Stimulated activated CD8-positive, alpha-beta memory T cell treated with anti-CD3 and anti-CD28 coated beads, Interleukin-7, amount 100 ng/mL, for 1 hour (primary cell): ENCODE data around the gene FBXO10.

Experiments
- DNase-seq, 2 donors: peaks; one replicate each; pipeline ENCODE4 v3.0.0-alpha.2; 2020; ENCODE audit warnings: low read depth in 2 of 2

The FBXO10 gene

GRCh38 chr9:37593883-37594448 lies 17.8 kb upstream of the FBXO10 start:
- DNase-seq, result no peak

DNA sequence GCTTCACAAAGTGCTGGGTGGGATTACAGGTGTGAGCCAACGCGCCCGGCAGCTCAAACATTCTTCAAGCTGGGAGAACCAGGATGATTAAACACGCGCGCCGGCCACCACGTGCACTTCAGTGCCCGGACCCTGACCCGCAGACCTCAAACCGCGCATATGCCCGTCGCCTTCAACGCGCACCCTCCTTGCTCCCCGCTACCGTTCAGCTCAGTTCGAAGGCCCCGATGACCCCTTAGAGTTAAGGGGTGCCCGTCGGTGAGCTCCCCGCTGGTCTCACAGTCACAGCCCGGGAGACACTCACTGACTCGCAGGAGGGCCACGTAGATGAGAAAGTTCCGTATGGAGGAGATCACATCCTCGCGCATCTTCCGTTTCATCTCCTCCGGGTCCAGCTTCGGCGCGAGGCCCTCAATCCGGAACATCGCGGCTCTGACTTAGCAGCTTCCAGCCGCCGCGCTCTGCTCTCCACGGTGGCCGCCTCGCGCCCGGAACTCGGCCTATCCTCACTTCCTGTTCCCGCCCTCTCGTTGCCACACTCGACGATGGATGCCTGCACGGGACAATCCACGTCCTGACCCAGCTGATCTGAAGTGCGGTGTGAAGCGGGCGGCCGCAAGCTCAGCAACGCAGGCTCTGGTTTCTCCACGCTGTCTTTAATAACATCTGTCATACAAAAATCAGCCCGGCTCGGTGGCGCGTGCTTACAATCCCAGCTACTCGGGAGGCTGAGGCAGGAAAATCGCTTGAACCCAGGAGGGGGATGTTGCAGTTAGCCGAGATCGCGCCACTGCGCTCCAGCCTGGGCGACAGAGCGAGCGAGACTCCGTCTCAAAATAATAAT lies 16.1 kb upstream of the FBXO10 start, which contains the start of gene TOMM5:
TOMM5 (minus strand) TSS at position 490 of the 844 bp plus-strand sequence; CDS start at position 425, 65 bp downstream.
- DNase-seq, result peak; percentile 78

DNA sequence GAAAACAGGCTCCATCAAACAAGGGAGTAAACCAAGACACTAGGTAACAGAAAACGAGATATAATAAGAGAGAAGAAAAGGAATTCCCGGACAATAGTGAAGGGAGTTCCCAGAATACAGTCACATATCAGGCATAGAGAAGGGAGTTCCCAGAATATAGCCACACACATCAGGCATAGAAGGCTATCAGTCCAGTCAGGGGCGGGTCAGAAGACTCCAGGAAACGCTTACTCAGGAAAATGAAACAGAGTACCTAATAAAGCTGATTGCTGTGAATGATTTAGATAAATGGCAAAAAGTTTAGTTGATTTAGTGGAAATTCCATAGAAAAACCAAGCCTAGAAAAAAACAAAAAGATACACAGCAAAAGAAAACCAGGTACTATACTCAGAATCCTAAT lies 11.3 kb upstream of the FBXO10 start:
- no peak for DNase-seq

DNA sequence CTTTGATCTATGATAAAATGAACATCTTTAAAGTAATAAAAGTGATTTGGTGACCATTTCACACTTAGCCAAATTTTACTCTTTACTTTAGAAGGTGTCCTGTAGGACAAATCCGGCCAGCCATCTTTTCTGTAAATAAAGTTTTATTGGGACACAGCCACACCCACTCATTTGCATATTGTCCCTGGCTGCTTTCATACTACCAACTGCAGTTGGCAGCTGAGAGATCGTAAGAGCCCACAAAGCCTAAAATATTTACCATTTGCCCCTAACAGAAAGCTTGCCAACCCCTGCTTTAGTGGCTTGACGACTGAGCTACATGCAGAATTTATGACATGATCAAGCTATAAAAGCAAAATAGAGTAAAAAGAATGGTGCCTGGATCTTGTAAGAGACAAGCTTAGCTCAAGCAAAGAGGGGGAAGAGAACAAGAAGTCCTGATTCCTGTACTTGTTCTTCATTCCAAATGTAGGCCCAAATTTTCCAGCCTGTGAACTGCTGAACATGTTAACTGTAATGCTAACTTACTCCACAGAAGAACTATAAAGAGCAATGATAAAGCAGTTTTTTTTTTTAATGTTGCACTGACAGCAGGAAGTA lies 7.4 kb upstream of the FBXO10 start:
- DNase-seq, result no peak

DNA sequence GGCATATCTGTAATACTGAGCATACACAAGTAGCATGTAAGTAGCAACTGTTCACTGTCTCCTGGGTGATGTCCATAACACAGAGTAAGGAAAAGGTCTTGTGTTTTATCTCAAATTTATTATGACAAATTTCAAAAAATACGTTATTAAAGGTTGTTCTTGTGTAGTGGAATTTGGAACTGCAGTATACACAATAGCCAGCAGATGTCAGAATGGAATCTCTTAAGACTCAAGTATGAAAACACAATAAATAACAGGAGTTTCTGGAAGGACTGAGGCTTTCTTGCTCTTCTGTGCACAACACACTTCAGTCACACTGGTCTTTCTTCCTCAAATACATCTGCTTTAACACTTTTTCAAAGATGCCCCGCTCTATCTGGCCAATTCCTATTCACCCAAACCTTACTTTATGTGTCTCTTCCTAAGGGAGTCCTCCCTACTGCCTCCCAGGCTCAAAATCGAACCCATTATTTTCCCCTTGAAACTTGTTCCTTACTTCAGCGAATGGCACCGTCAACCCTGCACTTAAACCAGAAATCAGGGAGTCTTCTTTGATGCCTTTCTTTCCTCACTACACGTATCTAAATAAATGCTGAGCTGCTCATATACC lies 6.5 kb upstream of the FBXO10 start:
- no peak for DNase-seq

GRCh38 chr9:37575511-37575914 lies 667 bp downstream of the FBXO10 start:
- no peak for DNase-seq

- no peak for DNase-seq
Observed at GRCh38 chr9:37575001-37575400, 1.2 kb downstream of the FBXO10 start.

- no peak for DNase-seq
Observed at GRCh38 chr9:37574241-37574721, 1.9 kb downstream of the FBXO10 start.

GRCh38 chr9:37571282-37571681 lies 4.9 kb downstream of the FBXO10 start:
- no peak for DNase-seq

GRCh38 chr9:37566716-37567115 lies 9.5 kb downstream of the FBXO10 start:
- no peak for DNase-seq

GRCh38 chr9:37565661-37566618 lies 10.2 kb downstream of the FBXO10 start:
- no peak for DNase-seq

DNA sequence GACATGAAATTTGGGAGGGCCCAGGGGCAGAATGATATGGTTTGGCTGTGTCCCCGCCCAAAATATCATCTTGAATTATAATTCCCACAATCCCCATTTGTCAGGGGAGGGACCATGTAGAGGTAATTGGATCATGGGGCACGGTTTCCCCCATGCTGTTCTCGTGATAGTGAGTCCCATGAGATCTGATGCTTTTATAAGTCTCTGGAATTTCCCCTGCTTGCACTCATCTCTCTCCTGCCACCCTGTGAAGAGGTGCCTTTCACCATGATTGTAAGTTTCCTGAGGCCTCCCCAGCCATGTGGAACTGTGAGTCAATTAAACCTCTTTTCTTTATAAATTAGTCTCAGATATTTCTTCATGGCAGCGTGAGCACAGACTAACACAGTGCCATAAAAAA lies 11.3 kb downstream of the FBXO10 start:
- no peak for DNase-seq

GRCh38 chr9:37563806-37564513 lies 12.2 kb downstream of the FBXO10 start:
- no peak for DNase-seq

DNA sequence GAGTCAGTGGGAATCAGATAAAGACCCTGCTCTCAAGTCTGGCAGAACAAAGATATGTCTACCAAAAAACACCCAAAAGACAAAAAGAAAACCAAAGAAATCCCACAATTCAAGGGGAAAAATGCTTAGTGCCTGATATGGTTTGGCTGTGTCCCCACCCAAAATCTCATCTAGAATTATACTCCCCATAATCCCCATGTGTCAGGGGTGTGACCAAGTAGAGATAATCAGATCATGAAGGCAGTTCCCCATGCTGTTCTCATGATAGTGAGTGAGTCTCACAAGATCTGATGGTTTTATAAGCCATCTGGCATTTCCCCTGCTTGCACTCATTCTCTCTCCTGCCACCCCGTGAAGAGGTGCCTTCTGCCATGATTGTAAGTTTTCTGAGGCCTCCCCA lies 13.4 kb downstream of the FBXO10 start:
- no peak for DNase-seq

- no peak for DNase-seq
Observed at GRCh38 chr9:37561682-37562081, 14.5 kb downstream of the FBXO10 start.

- no peak for DNase-seq
Observed at GRCh38 chr9:37559855-37560592, 16.2 kb downstream of the FBXO10 start.

GRCh38 chr9:37559125-37559524 lies 17.1 kb downstream of the FBXO10 start:
- no peak for DNase-seq

GRCh38 chr9:37555786-37556185 lies 20.4 kb downstream of the FBXO10 start:
- no peak for DNase-seq

GRCh38 chr9:37554318-37554717 lies 21.9 kb downstream of the FBXO10 start:
- DNase-seq, result no peak

GRCh38 chr9:37551888-37552287 lies 24.3 kb downstream of the FBXO10 start:
- no peak for DNase-seq
